Transverse colon (tissue), 4 donors: ENCODE results near the gene INO80C. TPM values are rescaled to one million over a fixed set of nuclear protein-coding genes. Genes with fewer than 3 reads are reported as not detected.

Experiments used
- DNase-seq: peaks from one replicate; pipeline ENCODE4 v3.0.0-alpha.2; 2019
- H3K27ac ChIP-seq, 4 donors: fragments of 200-600 bp; sonication (generic); 2 replicates each; pipeline ENCODE4 v1.5.1; 2016 to 2018; ENCODE audit warnings: inconsistent platforms in 4 of 4
- H3K27me3 ChIP-seq: fragments of 200-600 bp; sonication (generic); 2 replicates; pipeline ENCODE4 v1.5.1; 2017; ENCODE audit warnings: inconsistent platforms
- H3K36me3 ChIP-seq, 4 donors: fragments of 200-600 bp; sonication (generic); 2 replicates each; pipeline ENCODE4 v1.5.1; 2017 to 2019; ENCODE audit warnings: inconsistent platforms in 4 of 4
- H3K4me1 ChIP-seq, 4 donors: fragments of 200-600 bp; sonication (generic); 2 replicates each; pipeline ENCODE4 v1.5.1; 2017 to 2020; ENCODE audit warnings: inconsistent platforms in 4 of 4
- H3K4me3 ChIP-seq, 4 donors: fragments of 200-600 bp; sonication (generic); 1 replicate in 1 of 4; 2 replicates in 3 of 4; pipeline versions ENCODE4 v1.5.1 to v1.6.1; 2017 to 2019; ENCODE audit warnings: inconsistent platforms in 4 of 4
- H3K9me3 ChIP-seq, 2 donors: fragments of 200-600 bp; sonication (generic); 2 replicates each; pipeline ENCODE4 v1.5.1; 2017 to 2019; ENCODE audit warnings: inconsistent platforms in 2 of 2
- EP300 ChIP-seq: sonication (generic); formaldehyde crosslinking; IDR thresholded peaks from one replicate; pipeline ENCODE4 v1.6.1; 2017; ENCODE audit warnings: antibody characterized with exemption, low read depth
- POLR2A ChIP-seq: fragments of 450-650 bp; IDR thresholded peaks from one replicate; pipeline ENCODE4 v1.6.1; 2016; ENCODE audit warnings: antibody characterized with exemption, mild to moderate bottlenecking, moderate library complexity
- POLR2AphosphoS5 ChIP-seq, 3 donors: sonication (generic); formaldehyde crosslinking; IDR thresholded peaks; one replicate each; pipeline ENCODE4 v1.6.1; 2016; ENCODE audit warnings: antibody characterized with exemption in 3 of 3
- WGBS, 2 donors: methylation state at CpG; one replicate each; pipeline ENCODE4 v1.1.5; 2018; ENCODE audit warnings: low coverage in 1 of 2; 5-methylcytosine and 5-hydroxymethylcytosine counted together
- in situ Hi-C, 4 donors: fragments of 200-750 bp; cut with MboI; loops; one replicate each; pipeline versions ENCODE4 v1.15.0 to v1.15.1; 2017; ENCODE audit warnings: low sequenced_read_pairs in 3 of 4, low pct_ligation_motif_present in 1 of 4, low pct_unique_long_range_greater_than_20kb in 1 of 4
- intact Hi-C: fragments of 100-400 bp; cut with DNase I; formaldehyde crosslinking; loops from one replicate; pipeline ENCODE4 v1.15.1; 2023; ENCODE audit warnings: low total_unique reads
- total RNA-seq, 4 donors: library from RNA; depleted of rRNA; stranded (reverse); fragments of >200 nt; gene quantifications; one replicate each; pipeline ENCODE4 v1.1.0, GENCODE V29; 2016
- TF ChIP-seq, protein P1 (sequence below), 5 experiments: fragments of 200-600 bp in 3 of 5; fragments of 450-650 bp in 2 of 5; sonication (generic) in 3 of 5; IDR thresholded peaks; 1 replicate in 2 of 5; 2 replicates in 3 of 5; pipeline ENCODE4 v1.5.1; 2016 to 2017; ENCODE audit warnings: antibody characterized with exemption in 5 of 5, inconsistent platforms in 3 of 5, mild to moderate bottlenecking in 2 of 5, moderate library complexity in 1 of 5

Gene INO80C
- total RNA-seq, 4 donors from 2014 or later: 10.2 to 277 (median 18.0) TPM

DNA sequence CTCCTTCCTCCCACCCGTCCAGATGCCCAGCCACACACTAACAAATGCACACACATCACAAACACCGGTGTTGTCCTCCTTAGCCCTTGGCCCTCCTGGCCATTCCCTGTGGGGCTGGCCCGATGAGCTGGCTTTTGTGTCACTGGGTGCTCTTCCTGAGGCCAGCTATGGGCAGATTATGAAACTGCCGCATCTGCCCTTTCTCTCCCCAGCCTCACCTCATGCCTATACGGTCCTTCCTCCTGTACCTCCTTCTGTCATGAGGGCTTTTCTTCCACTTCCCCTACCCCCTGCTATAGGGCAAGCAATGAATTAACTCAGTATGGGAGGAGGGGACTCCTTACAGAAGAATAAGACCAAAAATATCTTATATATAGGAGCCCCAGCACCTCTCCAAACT is 10.3 kb upstream of the INO80C start:
- in situ Hi-C loops: no loop called here
- intact Hi-C loops: no loop called here
- Histone ChIP-seq H3K27me3 (no peaks in the 10 kb centered on the region), H3K27ac (no peak overlapping the region), H3K9me3 (no peaks in the 10 kb centered on the region), H3K4me3 (no peak overlapping the region), H3K4me1 (peaks cover 0 to 2% (median 0%) of the 10 kb centered on the region in 4 donors), H3K36me3 (no peaks in the 10 kb centered on the region)
- no peak for DNase-seq
- TF ChIP-seq POLR2A (no peak), POLR2AphosphoS5 (IDR thresholded peaks at IDR 0.05) (no peak), EP300 (no peak)
- TF ChIP-seq, protein P1, sequence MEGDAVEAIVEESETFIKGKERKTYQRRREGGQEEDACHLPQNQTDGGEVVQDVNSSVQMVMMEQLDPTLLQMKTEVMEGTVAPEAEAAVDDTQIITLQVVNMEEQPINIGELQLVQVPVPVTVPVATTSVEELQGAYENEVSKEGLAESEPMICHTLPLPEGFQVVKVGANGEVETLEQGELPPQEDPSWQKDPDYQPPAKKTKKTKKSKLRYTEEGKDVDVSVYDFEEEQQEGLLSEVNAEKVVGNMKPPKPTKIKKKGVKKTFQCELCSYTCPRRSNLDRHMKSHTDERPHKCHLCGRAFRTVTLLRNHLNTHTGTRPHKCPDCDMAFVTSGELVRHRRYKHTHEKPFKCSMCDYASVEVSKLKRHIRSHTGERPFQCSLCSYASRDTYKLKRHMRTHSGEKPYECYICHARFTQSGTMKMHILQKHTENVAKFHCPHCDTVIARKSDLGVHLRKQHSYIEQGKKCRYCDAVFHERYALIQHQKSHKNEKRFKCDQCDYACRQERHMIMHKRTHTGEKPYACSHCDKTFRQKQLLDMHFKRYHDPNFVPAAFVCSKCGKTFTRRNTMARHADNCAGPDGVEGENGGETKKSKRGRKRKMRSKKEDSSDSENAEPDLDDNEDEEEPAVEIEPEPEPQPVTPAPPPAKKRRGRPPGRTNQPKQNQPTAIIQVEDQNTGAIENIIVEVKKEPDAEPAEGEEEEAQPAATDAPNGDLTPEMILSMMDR (IDR thresholded peaks at IDR 0.05): no peak
- 87 to 90% methylated on average over 2 to 5 of the region's 5 CpGs for WGBS, 2 donors

- H3K27ac ChIP-seq: no peak overlapping the region
- TF ChIP-seq POLR2AphosphoS5 (IDR thresholded peaks at IDR 0.05) (no peak), EP300 (no peak), POLR2A (no peak)
- TF ChIP-seq, protein P1 (IDR thresholded peaks at IDR 0.05): no peak
- WGBS, 2 donors: 17 to 69% methylated on average over 1 to 3 of the region's 3 CpGs
- H3K4me1 ChIP-seq: no peaks in the 10 kb centered on the region
- no peak overlapping the region for H3K4me3 ChIP-seq
- in situ Hi-C loops (no loop called here), intact Hi-C loops (no loop called here)
- H3K36me3 ChIP-seq: no peaks in the 10 kb centered on the region
- no peaks in the 10 kb centered on the region for H3K9me3 ChIP-seq
- no peaks in the 10 kb centered on the region for H3K27me3 ChIP-seq
- DNase-seq: no peak
These were observed 9.9 kb upstream of the INO80C start for GRCh38 chr18:35507623-35508022.

- DNase-seq: no peak
- H3K27ac ChIP-seq: no peak overlapping the region
- H3K4me1 ChIP-seq: no peaks in the 10 kb centered on the region
- no peaks in the 10 kb centered on the region for H3K27me3 ChIP-seq
- no peaks in the 10 kb centered on the region for H3K36me3 ChIP-seq
- intact Hi-C loops: no loop called here
- 88 to 100% methylated on average over 3 of the region's 3 CpGs for WGBS, 2 donors
- in situ Hi-C loops: no loop called here
- no peaks in the 10 kb centered on the region for H3K9me3 ChIP-seq
- TF ChIP-seq, protein P1 (IDR thresholded peaks at IDR 0.05): no peak
- TF ChIP-seq POLR2AphosphoS5 (IDR thresholded peaks at IDR 0.05) (no peak), POLR2A (no peak), EP300 (no peak)
- H3K4me3 ChIP-seq: no peak overlapping the region
These were observed 9.4 kb upstream of the INO80C start for GRCh38 chr18:35507192-35507591.

DNA sequence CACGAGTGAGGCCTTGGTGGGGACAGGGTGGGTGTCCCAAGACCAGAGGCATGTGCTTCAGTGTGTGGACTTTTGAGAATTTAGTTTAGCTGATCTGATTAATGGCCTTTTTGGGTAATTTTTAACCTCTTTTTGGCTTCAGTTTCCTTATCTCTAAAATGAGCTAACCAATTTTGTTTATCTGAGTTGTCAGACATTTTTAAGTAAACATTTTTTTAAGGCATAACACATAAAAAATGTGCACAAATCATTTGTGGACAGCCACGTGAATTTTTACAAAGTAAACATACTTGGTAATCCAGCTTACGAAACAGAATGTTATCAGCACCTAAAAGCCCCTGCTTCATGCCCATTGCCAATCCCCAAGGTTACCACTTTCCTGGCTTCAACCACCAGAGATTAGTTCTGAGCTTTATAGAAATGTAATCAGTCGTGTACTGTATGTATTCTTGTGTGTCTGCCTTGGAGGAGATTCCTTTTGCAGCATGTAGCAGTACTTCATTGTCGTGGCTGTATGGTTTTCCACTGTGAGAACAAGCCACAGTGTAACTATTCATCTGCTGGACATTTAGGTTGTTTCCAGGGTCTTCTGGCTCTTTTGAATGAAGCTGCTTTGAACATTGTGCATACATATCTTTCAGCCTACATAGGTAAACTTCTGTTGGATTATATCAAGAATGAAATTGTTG is 8.4 kb upstream of the INO80C start:
- H3K4me3 ChIP-seq: no peak overlapping the region
- H3K4me1 ChIP-seq: no peaks in the 10 kb centered on the region
- no peak for TF ChIP-seq EP300
- TF ChIP-seq, protein P1 (IDR thresholded peaks at IDR 0.05): no peak
- TF ChIP-seq POLR2A: no peak
- no peak for TF ChIP-seq POLR2AphosphoS5 (IDR thresholded peaks at IDR 0.05)
- 49 to 54% methylated on average over 5 of the region's 5 CpGs for WGBS, 2 donors
- intact Hi-C loops (no loop called here), in situ Hi-C loops (no loop called here)
- no peak for DNase-seq
- H3K27ac ChIP-seq: no peak overlapping the region
- H3K27me3 ChIP-seq: no peaks in the 10 kb centered on the region
- no peaks in the 10 kb centered on the region for H3K9me3 ChIP-seq
- H3K36me3 ChIP-seq: no peaks in the 10 kb centered on the region
